HCT116 (cell line): Measurements from ENCODE around the gene TMEM60.

ENCODE experiments used
- CEBPB ChIP-seq: IDR thresholded peaks from 2 replicates; pipeline ENCODE4 v1.6.1; 2012; ENCODE audit warnings: low read depth
- CTCF ChIP-seq, 3 experiments: fragments of 200-600 bp in 1 of 3; sonication (generic) in 1 of 3; IDR thresholded peaks in 2 of 3; conservative IDR thresholded peaks in 1 of 3; 2 replicates each; pipeline ENCODE4 v1.5.1; 2012 to 2017; ENCODE audit warnings: low read depth in 2 of 3, low read length in 2 of 3, antibody characterized with exemption in 1 of 3, borderline replicate concordance in 1 of 3, control low read depth in 1 of 3, mild to moderate bottlenecking in 1 of 3, mixed read lengths in 1 of 3, mixed run types in 1 of 3, moderate library complexity in 1 of 3; ENCODE audit not compliant: insufficient read depth in 1 of 3
- ELF1 ChIP-seq: IDR thresholded peaks from 2 replicates; pipeline ENCODE4 v1.6.1; 2012; ENCODE audit warnings: low read depth, borderline replicate concordance
- EZH2 ChIP-seq: fragments of 200-600 bp; sonication (generic); IDR thresholded peaks from 2 replicates; pipeline ENCODE4 v1.6.1; 2017; ENCODE audit warnings: antibody characterized with exemption, mixed run types
- POLR2A ChIP-seq: IDR thresholded peaks from 2 replicates; pipeline ENCODE4 v1.7.0; 2011; ENCODE audit warnings: borderline replicate concordance; ENCODE audit not compliant: insufficient read depth, insufficient read length; ENCODE audit errors: extremely low read depth
- POLR2AphosphoS5 ChIP-seq: IDR thresholded peaks from 2 replicates; pipeline ENCODE4 v1.6.1; 2011; ENCODE audit warnings: mild to moderate bottlenecking, low read depth, low read length, moderate library complexity
- RAD21 ChIP-seq: IDR thresholded peaks from 2 replicates; pipeline ENCODE4 v1.6.1; 2012; ENCODE audit warnings: low read depth, mild to moderate bottlenecking
- REST ChIP-seq: IDR thresholded peaks from 2 replicates; pipeline ENCODE4 v1.6.1; 2012; ENCODE audit warnings: low read depth
- TCF7L2 ChIP-seq: IDR thresholded peaks from 2 replicates; pipeline ENCODE4 v1.7.0; 2011; ENCODE audit warnings: borderline replicate concordance, inconsistent platforms; ENCODE audit not compliant: insufficient read depth, insufficient read length; ENCODE audit errors: extremely low read depth
- ZBTB33 ChIP-seq: IDR thresholded peaks from 2 replicates; pipeline ENCODE4 v1.6.1; 2011; ENCODE audit warnings: mild to moderate bottlenecking, low read length, moderate library complexity; ENCODE audit not compliant: insufficient replicate concordance; ENCODE audit errors: extremely low read depth

GRCh38 chr7:77813180-77813579 is 14.9 kb upstream of the TMEM60 start:
- no peak for TF ChIP-seq ZBTB33
- no peak for TF ChIP-seq POLR2AphosphoS5
- TF ChIP-seq CTCF (IDR thresholded peaks at IDR 0.05 in 2 of 3, conservative IDR thresholded peaks at IDR 0.05 in 1 of 3; ENCODE audit: borderline replicate concordance in 1 of 3, insufficient read depth in 1 of 3, low read depth in 2 of 3, low read length in 2 of 3) = no peak
- no peak for TF ChIP-seq REST
- TF ChIP-seq EZH2 = no peak
- no peak for TF ChIP-seq POLR2A
- TF ChIP-seq ELF1 = no peak
- no peak for TF ChIP-seq TCF7L2
- TF ChIP-seq CEBPB = no peak
- no peak for TF ChIP-seq RAD21
